GM19372 (cell line): ENCODE results near the gene TLE7.

Source experiments
- ATAC-seq: cut with Tn5 transposase; IDR thresholded peaks from one replicate; pipeline ENCODE4 v1.9.1; 2021; ENCODE audit warnings: mild to moderate bottlenecking, low read depth, moderate library complexity; ENCODE audit not compliant: unreplicated experiment

TLE7 gene

GRCh38 chr16:71449020-71449419 is 7.2 kb upstream of the TLE7 start:
- no peak for ATAC-seq

- no peak for ATAC-seq
These were observed 6.5 kb upstream of the TLE7 start for GRCh38 chr16:71448274-71448866.

- ATAC-seq = no peak
These were observed 1.9 kb upstream of the TLE7 start for GRCh38 chr16:71443714-71444113.

GRCh38 chr16:71441348-71442050 is 355 bp downstream of the TLE7 start:
- no peak for ATAC-seq

- ATAC-seq = no peak
These were observed 1.0 kb downstream of the TLE7 start for GRCh38 chr16:71440669-71441347.

GRCh38 chr16:71439523-71439922 is 2.3 kb downstream of the TLE7 start:
- ATAC-seq = no peak

GRCh38 chr16:71436473-71436872 is 5.4 kb downstream of the TLE7 start:
- ATAC-seq = no peak

- ATAC-seq = no peak
These were observed 8.9 kb downstream of the TLE7 start for GRCh38 chr16:71432906-71433305.

GRCh38 chr16:71431991-71432390 is 9.9 kb downstream of the TLE7 start:
- ATAC-seq = no peak

GRCh38 chr16:71431176-71431575 is 10.7 kb downstream of the TLE7 start:
- ATAC-seq = no peak

- ATAC-seq = no peak
These were observed 11.1 kb downstream of the TLE7 start for GRCh38 chr16:71430744-71431143.

- ATAC-seq = no peak
These were observed 12.3 kb downstream of the TLE7 start for GRCh38 chr16:71429581-71429980.

- no peak for ATAC-seq
These were observed 13.0 kb downstream of the TLE7 start for GRCh38 chr16:71428883-71429282.

GRCh38 chr16:71428385-71428784 is 13.5 kb downstream of the TLE7 start:
- ATAC-seq = no peak

GRCh38 chr16:71426880-71427615 is 14.8 kb downstream of the TLE7 start:
- no peak for ATAC-seq

GRCh38 chr16:71426069-71426879 is 15.6 kb downstream of the TLE7 start:
- ATAC-seq = no peak

- ATAC-seq = no peak
These were observed 16.1 kb downstream of the TLE7 start for GRCh38 chr16:71425746-71426068.

GRCh38 chr16:71424626-71425025 is 17.2 kb downstream of the TLE7 start:
- ATAC-seq = no peak

GRCh38 chr16:71423865-71424264 is 18.0 kb downstream of the TLE7 start:
- ATAC-seq = no peak

GRCh38 chr16:71423016-71423415 is 18.8 kb downstream of the TLE7 start:
- ATAC-seq = no peak

- ATAC-seq = no peak
These were observed 19.9 kb downstream of the TLE7 start for GRCh38 chr16:71421911-71422310.
